ENCODE measurements around the gene CCDC117.
"Not testable (repeated sequence)": the region's sequence is repeated elsewhere in the genome, so short reads cannot be mapped to it uniquely, and the experiment has no call there.

The CCDC117 gene

GRCh38 chr22:28801845-28802594 lies 29.5 kb downstream of the CCDC117 start:
- DNase-seq (ENCODE audit: low read depth): no peak

GRCh38 chr22:28802595-28803123 lies 30.2 kb downstream of the CCDC117 start:
- no peak for DNase-seq (ENCODE audit: low read depth)

GRCh38 chr22:28805426-28805825 lies 32.9 kb downstream of the CCDC117 start:
- DNase-seq (ENCODE audit: low read depth): not testable (repeated sequence)

GRCh38 chr22:28808716-28809355 lies 36.3 kb downstream of the CCDC117 start:
- DNase-seq (ENCODE audit: low read depth): no peak

GRCh38 chr22:28810821-28811491 lies 38.5 kb downstream of the CCDC117 start:
- DNase-seq (ENCODE audit: low read depth): no peak

- no peak for DNase-seq (ENCODE audit: low read depth)
Measured at GRCh38 chr22:28812516-28812915, 40.0 kb downstream of the CCDC117 start.

GRCh38 chr22:28813772-28814518 lies 41.5 kb downstream of the CCDC117 start:
- DNase-seq (ENCODE audit: low read depth): no peak

- no peak for DNase-seq (ENCODE audit: low read depth)
Measured at GRCh38 chr22:28815111-28815510, 42.6 kb downstream of the CCDC117 start.

GRCh38 chr22:28815729-28816128 lies 43.2 kb downstream of the CCDC117 start:
- DNase-seq (ENCODE audit: low read depth): no peak

GRCh38 chr22:28817064-28817463 lies 44.6 kb downstream of the CCDC117 start:
- DNase-seq (ENCODE audit: low read depth): no peak

- DNase-seq (ENCODE audit: low read depth): no peak
Measured at GRCh38 chr22:28817919-28818859, 45.7 kb downstream of the CCDC117 start.

- no peak for DNase-seq (ENCODE audit: low read depth)
Measured at GRCh38 chr22:28819253-28820096, 47.0 kb downstream of the CCDC117 start.

- no peak for DNase-seq (ENCODE audit: low read depth)
Measured at GRCh38 chr22:28820885-28821284, 48.4 kb downstream of the CCDC117 start.

GRCh38 chr22:28821452-28821851 lies 49.0 kb downstream of the CCDC117 start:
- no peak for DNase-seq (ENCODE audit: low read depth)

GRCh38 chr22:28822930-28823551 lies 50.5 kb downstream of the CCDC117 start:
- DNase-seq (ENCODE audit: low read depth): no peak

GRCh38 chr22:28824455-28824854 lies 52.0 kb downstream of the CCDC117 start:
- not testable (repeated sequence) for DNase-seq (ENCODE audit: low read depth)

GRCh38 chr22:28826430-28826829 lies 53.9 kb downstream of the CCDC117 start:
- DNase-seq (ENCODE audit: low read depth): not testable (repeated sequence)

GRCh38 chr22:28826921-28827320 lies 54.4 kb downstream of the CCDC117 start:
- DNase-seq (ENCODE audit: low read depth): no peak

GRCh38 chr22:28829358-28830181 lies 57.1 kb downstream of the CCDC117 start:
- peak; percentile 45 for DNase-seq (ENCODE audit: low read depth)

All from stimulated activated CD8-positive, alpha-beta memory T cell treated with anti-CD3 and anti-CD28 coated beads, Interleukin-12 subunit alpha, Interleukin-12 subunit beta, amount 100 ng/mL, for 4 hours (primary cell).